ENCODE data around the gene IL3RA.
"Not testable (repeated sequence)": the region's sequence is repeated elsewhere in the genome, so short reads cannot be mapped to it uniquely, and the experiment has no call there.

GRCh38 chrX:1332433-1332832, 4.2 kb upstream of the IL3RA start:
- not testable (repeated sequence) for TF ChIP-seq CTCF, POLR2A (IDR thresholded peaks at IDR 0.05)
